SK-N-MC (cell line): Measurements from ENCODE around the gene MUC5B.

Experiments used
- EZH2 ChIP-seq: fragments of 200-600 bp; sonication (generic); IDR thresholded peaks from one replicate; pipeline ENCODE4 v1.6.1; 2017; ENCODE audit warnings: antibody characterized with exemption
- POLR2AphosphoS5 ChIP-seq: IDR thresholded peaks from 2 replicates; pipeline ENCODE4 v1.6.1; 2012; ENCODE audit warnings: mild to moderate bottlenecking, low read depth, low read length, borderline replicate concordance

- TF ChIP-seq EZH2 (no peak), POLR2AphosphoS5 (no peak)
Observed at GRCh38 chr11:1225386-1226225, 2.7 kb downstream of the MUC5B start.
